Astrocyte of the spinal cord (primary cell): Measurements from ENCODE around the gene KRT36.

Experiments used
- DNase-seq: peaks from one replicate; pipeline ENCODE4 v3.0.0; 2011; ENCODE audit warnings: low read depth, low spot score
- H3K4me3 ChIP-seq: 2 replicates; pipeline ENCODE4 v1.5.1; 2011; ENCODE audit warnings: low read depth, mild to moderate bottlenecking, low read length, moderate library complexity
- CTCF ChIP-seq: IDR thresholded peaks from 2 replicates; pipeline ENCODE4 v1.5.1; 2012; ENCODE audit warnings: low read depth, mild to moderate bottlenecking, low read length, inconsistent platforms
- in situ Hi-C: cut with HindIII; loops from 2 replicates; pipeline ENCODE4 v1.10.0; 2017; ENCODE audit warnings: low sequenced_read_pairs

KRT36 gene

GRCh38 chr17:41478237-41478636 is 11.5 kb downstream of the KRT36 start:
- no peak for TF ChIP-seq CTCF
- H3K4me3 ChIP-seq, result no peak overlapping the region
- no peak for DNase-seq
- in situ Hi-C loops, result no loop called here

GRCh38 chr17:41476866-41477815 is 12.6 kb downstream of the KRT36 start:
- in situ Hi-C loops, result no loop called here
- TF ChIP-seq CTCF, result no peak
- DNase-seq, result no peak
- no peak overlapping the region for H3K4me3 ChIP-seq

- no peak for TF ChIP-seq CTCF
- no peak for DNase-seq
- no peak overlapping the region for H3K4me3 ChIP-seq
- in situ Hi-C loops, result no loop called here
Measured at GRCh38 chr17:41475421-41475820, 14.3 kb downstream of the KRT36 start.

GRCh38 chr17:41474863-41475262 is 14.8 kb downstream of the KRT36 start:
- in situ Hi-C loops, result no loop called here
- H3K4me3 ChIP-seq, result no peak overlapping the region
- DNase-seq, result no peak
- TF ChIP-seq CTCF, result no peak

- no peak overlapping the region for H3K4me3 ChIP-seq
- no peak for TF ChIP-seq CTCF
- in situ Hi-C loops, result no loop called here
- DNase-seq, result no peak
Measured at GRCh38 chr17:41468346-41468745, 21.4 kb downstream of the KRT36 start.

- in situ Hi-C loops, result no loop called here
- TF ChIP-seq CTCF, result no peak
- no peak for DNase-seq
- no peak overlapping the region for H3K4me3 ChIP-seq
Measured at GRCh38 chr17:41467561-41467960, 22.1 kb downstream of the KRT36 start.
